HG02884 (cell line): ENCODE data around the gene PRKG1.
"Not testable (repeated sequence)": the region's sequence is repeated elsewhere in the genome, so short reads cannot be mapped to it uniquely, and the experiment has no call there.

Source experiments
- ATAC-seq: cut with Tn5 transposase; IDR thresholded peaks from one replicate; pipeline ENCODE4 v1.9.1; 2021; ENCODE audit warnings: mild to moderate bottlenecking, moderate library complexity; ENCODE audit not compliant: unreplicated experiment

The PRKG1 gene

GRCh38 chr10:51168086-51168815 is 94.0 kb downstream of the PRKG1 start:
- ATAC-seq, result no peak

- no peak for ATAC-seq
These were observed 94.8 kb downstream of the PRKG1 start for GRCh38 chr10:51169111-51169510.

- no peak for ATAC-seq
These were observed 96.4 kb downstream of the PRKG1 start for GRCh38 chr10:51170518-51171245.

- no peak for ATAC-seq
These were observed 97.7 kb downstream of the PRKG1 start for GRCh38 chr10:51171946-51172345.

GRCh38 chr10:51176976-51177695 is 102.8 kb downstream of the PRKG1 start:
- no peak for ATAC-seq

- no peak for ATAC-seq
These were observed 104.3 kb downstream of the PRKG1 start for GRCh38 chr10:51178634-51179033.

GRCh38 chr10:51180141-51180540 is 105.9 kb downstream of the PRKG1 start:
- ATAC-seq, result no peak

- no peak for ATAC-seq
These were observed 109.5 kb downstream of the PRKG1 start for GRCh38 chr10:51183783-51184182.

- ATAC-seq, result no peak
These were observed 112.1 kb downstream of the PRKG1 start for GRCh38 chr10:51186361-51186760.

GRCh38 chr10:51188008-51188407 is 113.7 kb downstream of the PRKG1 start:
- no peak for ATAC-seq

- ATAC-seq, result no peak
These were observed 114.6 kb downstream of the PRKG1 start for GRCh38 chr10:51188866-51189265.

GRCh38 chr10:51196508-51197175 is 122.4 kb downstream of the PRKG1 start:
- ATAC-seq, result no peak

- ATAC-seq, result no peak
These were observed 123.9 kb downstream of the PRKG1 start for GRCh38 chr10:51198170-51198569.

- ATAC-seq, result no peak
These were observed 127.7 kb downstream of the PRKG1 start for GRCh38 chr10:51201947-51202346.

- no peak for ATAC-seq
These were observed 129.1 kb downstream of the PRKG1 start for GRCh38 chr10:51203359-51203758.

GRCh38 chr10:51204066-51204465 is 129.8 kb downstream of the PRKG1 start:
- ATAC-seq, result no peak

GRCh38 chr10:51204701-51205100 is 130.4 kb downstream of the PRKG1 start:
- ATAC-seq, result no peak

GRCh38 chr10:51206500-51206899 is 132.2 kb downstream of the PRKG1 start:
- ATAC-seq, result no peak

- not testable (repeated sequence) for ATAC-seq
These were observed 138.7 kb downstream of the PRKG1 start for GRCh38 chr10:51212937-51213336.

- no peak for ATAC-seq
These were observed 140.2 kb downstream of the PRKG1 start for GRCh38 chr10:51214207-51215196.
